Stimulated activated CD8-positive, alpha-beta memory T cell treated with anti-CD3 and anti-CD28 coated beads, Interleukin-15, amount 100 ng/mL, for 1 hour (primary cell): ENCODE measurements around the gene TMEM179.

Experiments used
- DNase-seq: peaks from one replicate; pipeline ENCODE4 v3.0.0-alpha.2; 2020; ENCODE audit warnings: low read depth

The TMEM179 gene

GRCh38 chr14:104544362-104544961 is 60.1 kb downstream of the TMEM179 start:
- no peak for DNase-seq

DNA sequence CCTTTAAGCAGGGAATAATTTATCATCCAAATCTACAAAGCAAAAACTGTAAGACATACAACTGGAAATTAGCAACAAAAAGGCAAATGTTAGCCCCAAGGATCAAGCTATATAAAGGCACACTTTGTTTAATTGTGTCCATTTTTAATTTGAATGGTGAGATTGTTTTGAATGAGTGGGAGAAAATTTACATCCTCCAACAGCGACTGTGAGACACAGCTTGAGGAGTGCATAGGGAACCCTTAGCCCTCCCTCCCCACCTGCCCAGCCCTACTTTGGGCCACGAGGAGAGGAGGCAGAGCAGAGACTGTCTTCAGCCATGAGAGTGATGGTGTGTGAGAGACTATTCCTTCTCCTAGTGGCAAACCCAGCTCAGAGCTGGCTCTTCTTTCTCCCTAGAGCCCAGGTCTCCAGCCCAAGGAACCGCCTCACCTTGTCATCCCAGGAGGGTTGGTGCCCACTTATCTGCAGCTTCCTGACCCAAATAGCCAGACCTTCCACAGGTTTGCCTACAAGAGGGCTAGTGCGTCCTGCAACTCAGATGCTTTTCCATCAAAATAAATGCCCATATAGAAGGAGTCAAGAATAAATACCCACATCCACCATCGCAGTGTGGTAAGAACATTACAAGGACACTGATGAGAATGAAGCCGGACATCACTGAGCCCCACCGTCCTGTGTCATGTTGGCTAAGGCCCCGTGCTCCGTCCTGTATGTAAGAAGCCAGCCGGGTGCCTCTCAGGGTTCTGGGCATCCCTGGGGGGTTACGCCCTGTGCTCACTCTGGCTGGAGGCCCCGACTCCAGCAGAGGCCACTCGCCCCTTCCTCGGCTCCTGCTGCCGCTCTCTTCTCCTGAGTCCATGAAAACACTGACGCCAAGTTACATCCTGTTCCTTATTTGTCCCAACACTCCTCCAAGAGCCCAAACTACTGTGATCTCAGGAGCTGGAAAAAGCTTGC is 61.4 kb downstream of the TMEM179 start:
- no peak for DNase-seq

GRCh38 chr14:104541905-104542465 is 62.6 kb downstream of the TMEM179 start:
- DNase-seq, result no peak
